Spinal cord (tissue), 10 donors: ENCODE measurements around the gene SPG21. TPM values are rescaled to one million over a fixed set of nuclear protein-coding genes. Genes with fewer than 3 reads are reported as not detected.
A peak's percentile ranks its signal among the peaks of the same experiment; 100 is the strongest.

ENCODE experiments used
- DNase-seq, 6 donors: peaks; one replicate each; pipeline versions ENCODE4 v3.0.0 to v3.0.0-alpha.2; 2013 to 2015; ENCODE audit warnings: low spot score in 6 of 6, low read depth in 4 of 6
- H3K27ac ChIP-seq: one replicate; pipeline ENCODE4 v1.5.1; 2013; ENCODE audit warnings: low read depth, low read length, control low read depth
- H3K27me3 ChIP-seq: one replicate; pipeline ENCODE4 v1.6.1; 2013; ENCODE audit warnings: low read length; ENCODE audit not compliant: control insufficient read depth, insufficient read depth
- H3K36me3 ChIP-seq: one replicate; pipeline ENCODE4 v1.6.1; 2013; ENCODE audit warnings: low read length; ENCODE audit not compliant: control insufficient read depth, insufficient read depth
- H3K4me1 ChIP-seq: one replicate; pipeline ENCODE4 v1.6.1; 2013; ENCODE audit warnings: low read length; ENCODE audit not compliant: control insufficient read depth, insufficient read depth
- H3K4me3 ChIP-seq: one replicate; pipeline ENCODE4 v1.5.1; 2013; ENCODE audit warnings: low read depth, low read length, control low read depth
- H3K9me3 ChIP-seq: one replicate; pipeline ENCODE4 v1.6.1; 2013; ENCODE audit warnings: low read length; ENCODE audit not compliant: control insufficient read depth, insufficient read depth
- WGBS: methylation state at CpG from one replicate; pipeline ENCODE4 v1.1.5; 2013; ENCODE audit warnings: missing lambda C conversion rate; ENCODE audit not compliant: insufficient coverage; 5-methylcytosine and 5-hydroxymethylcytosine counted together
- polyA plus RNA-seq, 2 donors: library from polyadenylated mRNA; unstranded; fragments of 120-200 nt; gene quantifications; one replicate each; pipeline ENCODE4 v1.2.1, GENCODE V29; 2013; ENCODE audit not compliant: insufficient read length in 2 of 2
- total RNA-seq, 2 donors: library from RNA; depleted of rRNA in 1 of 2; stranded (reverse); fragments of 120-200 nt in 1 of 2; fragments of >200 nt in 1 of 2; gene quantifications; one replicate each; pipeline versions ENCODE4 v1.2.3 to v1.2.4, GENCODE V29; 2013 to 2014
- donor health status: healthy.

Gene SPG21
- total and polyA plus RNA-seq, 4 donors = 49.4 to 74.0 (median 59.8) TPM

- Histone ChIP-seq H3K27me3 (no peaks in the 10 kb centered on the region), H3K9me3 (no peaks in the 10 kb centered on the region), H3K36me3 (peaks cover 30% of the 10 kb centered on the region), H3K4me3 (no peak overlapping the region), H3K4me1 (peaks cover 17% of the 10 kb centered on the region), H3K27ac (no peak overlapping the region)
- DNase-seq = no peak
- WGBS = 74% methylated on average over 11 of the region's 11 CpGs
Measured at GRCh38 chr15:64930778-64931371, 58.8 kb downstream of the SPG21 start.

GRCh38 chr15:64930019-64930652, 59.6 kb downstream of the SPG21 start:
- Histone ChIP-seq H3K4me1 (peaks cover 17% of the 10 kb centered on the region), H3K27me3 (no peaks in the 10 kb centered on the region), H3K4me3 (no peak overlapping the region), H3K9me3 (no peaks in the 10 kb centered on the region), H3K27ac (no peak overlapping the region), H3K36me3 (peaks cover 27% of the 10 kb centered on the region)
- DNase-seq = no peak
- 86% methylated on average over 6 of the region's 10 CpGs for WGBS

- no peaks in the 10 kb centered on the region for H3K27me3 ChIP-seq
- H3K27ac ChIP-seq = no peak overlapping the region
- H3K36me3 ChIP-seq = peaks cover 27% of the 10 kb centered on the region
- WGBS = 65% methylated on average over 8 of the region's 10 CpGs
- H3K9me3 ChIP-seq = no peaks in the 10 kb centered on the region
- DNase-seq = peak in 1 of 6 donors; percentile 7
- no peak overlapping the region for H3K4me3 ChIP-seq
- peaks cover 17% of the 10 kb centered on the region for H3K4me1 ChIP-seq
Measured at GRCh38 chr15:64928626-64929220, 61.0 kb downstream of the SPG21 start.

GRCh38 chr15:64926661-64927060, 63.1 kb downstream of the SPG21 start:
- H3K27me3 ChIP-seq = no peaks in the 10 kb centered on the region
- H3K36me3 ChIP-seq = peaks cover 19% of the 10 kb centered on the region
- DNase-seq = no peak
- H3K4me1 ChIP-seq = peaks cover 17% of the 10 kb centered on the region
- no peak overlapping the region for H3K4me3 ChIP-seq
- H3K27ac ChIP-seq = no peak overlapping the region
- H3K9me3 ChIP-seq = no peaks in the 10 kb centered on the region
- WGBS = 89% methylated on average over 8 of the region's 8 CpGs

DNA sequence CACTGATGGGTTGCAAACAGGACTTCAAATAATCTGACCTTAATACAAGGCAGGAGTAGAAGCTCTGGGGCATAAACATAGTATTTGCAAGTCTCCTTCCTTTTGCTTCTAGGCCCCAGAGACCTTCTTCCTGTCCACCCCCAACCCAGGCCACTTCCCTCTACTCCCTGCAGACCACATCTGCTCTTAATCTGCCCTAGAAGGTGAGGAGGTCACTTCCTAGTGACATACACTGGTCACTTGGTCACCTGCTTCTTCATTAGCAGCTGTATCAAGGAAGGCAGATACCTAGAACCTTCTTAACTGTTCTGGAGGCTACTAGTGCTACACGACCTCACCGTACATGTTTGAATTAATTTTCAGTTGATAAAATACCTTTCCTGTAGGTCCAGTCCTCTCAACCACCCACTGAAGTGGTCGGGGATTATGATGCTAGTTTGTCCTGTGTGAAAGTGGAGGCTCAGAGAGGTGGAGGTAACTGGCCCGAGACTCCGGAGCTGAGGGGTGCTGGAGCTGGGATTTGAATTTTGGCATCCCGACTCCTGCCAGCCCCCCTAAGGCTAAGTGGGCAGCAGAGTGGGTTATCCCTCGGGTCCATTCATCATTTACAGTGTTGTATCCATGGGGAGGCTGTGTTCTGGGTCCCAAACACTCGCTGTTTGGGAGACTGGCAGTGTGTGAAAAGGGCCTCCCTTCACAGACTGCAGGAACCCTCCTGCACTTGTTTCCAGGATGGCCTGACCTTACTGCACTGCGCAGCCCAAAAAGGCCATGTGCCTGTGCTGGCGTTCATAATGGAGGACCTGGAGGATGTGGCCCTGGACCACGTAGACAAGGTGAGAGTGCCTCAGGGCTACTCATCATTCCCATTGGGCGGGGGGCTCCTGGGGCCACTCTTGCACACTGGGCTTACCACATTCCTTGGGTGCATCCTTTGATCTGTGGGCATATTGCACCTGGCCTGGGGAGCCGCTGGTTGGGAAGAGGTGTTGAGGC, 64.1 kb downstream of the SPG21 start:
- Histone ChIP-seq H3K36me3 (peaks cover 10% of the 10 kb centered on the region), H3K4me3 (no peak overlapping the region), H3K9me3 (no peaks in the 10 kb centered on the region), H3K27ac (no peak overlapping the region), H3K4me1 (peaks cover 8% of the 10 kb centered on the region), H3K27me3 (no peaks in the 10 kb centered on the region)
- no peak for DNase-seq
- 95% methylated on average over 10 of the region's 13 CpGs for WGBS

GRCh38 chr15:64923546-64923945, 66.2 kb downstream of the SPG21 start:
- Histone ChIP-seq H3K9me3 (no peaks in the 10 kb centered on the region), H3K4me1 (peaks cover 1% of the 10 kb centered on the region), H3K36me3 (peaks cover 6% of the 10 kb centered on the region), H3K27me3 (peaks cover 6% of the 10 kb centered on the region), H3K4me3 (no peak overlapping the region), H3K27ac (no peak overlapping the region)
- DNase-seq = no peak
- no CpG with 5 or more reads among the region's 2 CpGs for WGBS

DNA sequence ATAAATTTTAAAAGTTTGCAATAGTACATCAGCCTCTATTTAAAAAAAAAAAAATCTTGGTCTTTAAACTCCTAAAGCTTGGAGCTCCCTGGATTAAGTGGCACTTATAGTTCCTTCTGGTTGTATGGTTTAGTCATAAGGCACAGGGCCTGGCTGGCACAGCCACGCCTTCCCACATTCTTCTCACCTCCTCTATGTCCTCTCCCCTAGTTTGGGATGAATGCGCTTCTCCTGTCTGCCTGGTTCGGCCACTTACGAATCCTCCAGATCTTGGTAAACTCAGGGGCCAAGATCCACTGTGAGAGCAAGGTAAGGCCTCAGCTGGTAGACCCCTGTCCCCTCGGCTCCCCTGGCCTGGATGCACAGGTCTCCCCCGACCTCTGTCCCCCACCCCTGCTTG, 68.0 kb downstream of the SPG21 start:
- Histone ChIP-seq H3K4me1 (peaks cover 7% of the 10 kb centered on the region), H3K9me3 (no peaks in the 10 kb centered on the region), H3K4me3 (no peak overlapping the region), H3K36me3 (peaks cover 6% of the 10 kb centered on the region), H3K27ac (no peak overlapping the region), H3K27me3 (peaks cover 6% of the 10 kb centered on the region)
- WGBS = 77% methylated on average over 5 of the region's 6 CpGs
- DNase-seq = no peak

DNA sequence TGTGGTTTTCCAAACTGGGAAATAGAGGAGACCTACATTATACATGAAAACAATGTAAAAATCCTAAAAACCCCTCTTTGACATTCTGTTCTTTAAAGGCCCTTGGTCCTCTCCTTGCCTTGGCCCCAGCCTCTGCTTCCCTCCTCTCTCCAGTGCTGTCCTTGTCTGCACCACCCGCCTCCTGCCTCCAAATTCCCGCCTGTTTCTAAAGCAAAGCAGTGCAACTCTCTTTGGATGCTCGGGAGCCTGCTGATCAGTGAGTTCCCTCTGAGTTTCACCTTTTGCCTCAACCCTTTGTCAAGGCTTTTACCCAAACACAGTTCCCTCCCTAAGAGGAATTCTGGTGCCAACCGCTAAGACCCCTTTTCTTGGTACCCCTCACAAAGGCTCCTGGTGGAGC, 70.0 kb downstream of the SPG21 start:
- peaks cover 7% of the 10 kb centered on the region for H3K4me1 ChIP-seq
- 86% methylated on average over 4 of the region's 4 CpGs for WGBS
- H3K27me3 ChIP-seq = peaks cover 10% of the 10 kb centered on the region
- no peak for DNase-seq
- H3K27ac ChIP-seq = no peak overlapping the region
- H3K36me3 ChIP-seq = peaks cover 2% of the 10 kb centered on the region
- H3K9me3 ChIP-seq = no peaks in the 10 kb centered on the region
- H3K4me3 ChIP-seq = no peak overlapping the region

DNA sequence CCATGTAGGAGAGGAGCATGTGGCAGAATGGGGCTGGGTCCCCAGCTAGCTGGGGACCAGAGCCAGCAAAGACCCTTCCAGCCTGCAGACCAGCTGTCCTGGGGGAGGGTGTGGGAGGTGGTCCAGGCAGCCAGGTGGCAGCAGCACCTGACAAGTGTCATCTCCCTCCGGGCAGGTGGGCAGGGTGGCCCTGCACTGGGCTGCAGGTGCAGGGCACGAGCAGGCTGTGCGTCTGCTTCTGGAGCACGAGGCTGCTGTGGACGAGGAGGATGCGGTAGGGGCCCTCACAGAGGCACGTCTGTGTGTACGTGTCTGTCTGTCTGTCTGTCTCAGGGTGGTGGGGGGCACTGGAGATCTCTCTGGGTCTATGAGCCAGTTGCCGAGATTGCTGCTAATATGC, 72.5 kb downstream of the SPG21 start:
- H3K9me3 ChIP-seq = no peaks in the 10 kb centered on the region
- no peak overlapping the region for H3K27ac ChIP-seq
- H3K4me1 ChIP-seq = peaks cover 10% of the 10 kb centered on the region
- 80% methylated on average over 8 of the region's 9 CpGs for WGBS
- peak in 1 of 6 donors; percentile 42 for DNase-seq
- peaks cover 16% of the 10 kb centered on the region for H3K27me3 ChIP-seq
- no peak overlapping the region for H3K4me3 ChIP-seq
- peaks cover 2% of the 10 kb centered on the region for H3K36me3 ChIP-seq
